Liver (tissue), 9 donors: ENCODE data around the gene NKD2. TPM values are rescaled to one million over a fixed set of nuclear protein-coding genes. Genes with fewer than 3 reads are reported as not detected.

Experiments used
- DNase-seq: peaks from one replicate; pipeline ENCODE4 v3.0.0-alpha.2; 2017; ENCODE audit warnings: low spot score
- H3K27ac ChIP-seq, 2 donors: one replicate each; pipeline ENCODE4 v1.7.0; 2013; ENCODE audit warnings: inconsistent platforms in 2 of 2, low read length in 2 of 2, control low read depth in 1 of 2, low read depth in 1 of 2, mild to moderate bottlenecking in 1 of 2
- H3K27me3 ChIP-seq, 4 donors: one replicate each; pipeline versions ENCODE4 v1.6.1 to v1.7.0; 2013; ENCODE audit warnings: low read length in 3 of 4, inconsistent platforms in 1 of 4, mild to moderate bottlenecking in 1 of 4, moderate library complexity in 1 of 4; ENCODE audit not compliant: control insufficient read depth in 4 of 4, insufficient read depth in 4 of 4
- H3K36me3 ChIP-seq, 4 donors: one replicate each; pipeline versions ENCODE4 v1.6.1 to v1.7.0; 2013; ENCODE audit warnings: low read length in 3 of 4, mild to moderate bottlenecking in 3 of 4, low read depth in 1 of 4, moderate library complexity in 1 of 4; ENCODE audit not compliant: control insufficient read depth in 4 of 4, insufficient read depth in 3 of 4
- H3K4me1 ChIP-seq, 4 donors: one replicate each; pipeline versions ENCODE4 v1.6.1 to v1.7.0; 2013; ENCODE audit warnings: low read length in 3 of 4, mild to moderate bottlenecking in 3 of 4, moderate library complexity in 1 of 4; ENCODE audit not compliant: control insufficient read depth in 4 of 4, insufficient read depth in 4 of 4
- H3K4me3 ChIP-seq, 3 donors: one replicate each; pipeline versions ENCODE4 v1.6.1 to v1.7.0; 2013; ENCODE audit warnings: low read length in 3 of 3, control low read depth in 1 of 3, low read depth in 1 of 3, mild to moderate bottlenecking in 1 of 3
- H3K9ac ChIP-seq, 2 donors: one replicate each; pipeline ENCODE4 v1.7.0; 2013; ENCODE audit warnings: low read length in 2 of 2, mild to moderate bottlenecking in 2 of 2, moderate library complexity in 2 of 2, control low read depth in 1 of 2, low read depth in 1 of 2
- H3K9me3 ChIP-seq, 4 donors: one replicate each; pipeline versions ENCODE4 v1.6.1 to v1.7.0; 2013; ENCODE audit warnings: low read length in 3 of 4; ENCODE audit not compliant: control insufficient read depth in 4 of 4
- CTCF ChIP-seq: fragments of 150-350 bp; IDR thresholded peaks from 2 replicates; pipeline ENCODE4 v1.5.1; 2017; ENCODE audit warnings: improper control_type of control experiment, low read depth, low read length; ENCODE audit not compliant: missing input control
- EGR1 ChIP-seq, 2 donors: IDR thresholded peaks; 2 replicates each; pipeline ENCODE4 v1.6.1; 2016 to 2018; ENCODE audit warnings: antibody characterized with exemption in 2 of 2, low read depth in 2 of 2
- FOXA1 ChIP-seq: IDR thresholded peaks from 2 replicates; pipeline ENCODE4 v1.6.1; 2016; ENCODE audit warnings: antibody characterized with exemption
- FOXA2 ChIP-seq: IDR thresholded peaks from 2 replicates; pipeline ENCODE4 v1.6.1; 2016; ENCODE audit warnings: antibody characterized with exemption
- GABPA ChIP-seq, 2 donors: IDR thresholded peaks in 1 of 2; conservative IDR thresholded peaks in 1 of 2; 2 replicates each; pipeline ENCODE4 v1.6.1; 2016; ENCODE audit warnings: antibody characterized with exemption in 2 of 2, mild to moderate bottlenecking in 1 of 2, moderate library complexity in 1 of 2
- HNF4A ChIP-seq, 2 donors: conservative IDR thresholded peaks; 2 replicates each; pipeline ENCODE4 v1.6.1; 2016; ENCODE audit warnings: antibody characterized with exemption in 2 of 2, mild to moderate bottlenecking in 2 of 2
- HNF4G ChIP-seq: IDR thresholded peaks from 2 replicates; pipeline ENCODE4 v1.6.1; 2016; ENCODE audit warnings: antibody characterized with exemption
- JUND ChIP-seq, 2 donors: IDR thresholded peaks; 2 replicates each; pipeline ENCODE4 v1.6.1; 2016; ENCODE audit warnings: antibody characterized with exemption in 2 of 2
- MAX ChIP-seq: IDR thresholded peaks from 2 replicates; pipeline ENCODE4 v1.6.1; 2016; ENCODE audit warnings: antibody characterized with exemption
- NR2F2 ChIP-seq: IDR thresholded peaks from 2 replicates; pipeline ENCODE4 v1.6.1; 2016; ENCODE audit warnings: antibody characterized with exemption
- RAD21 ChIP-seq, 2 donors: IDR thresholded peaks; 2 replicates each; pipeline ENCODE4 v1.6.1; 2016; ENCODE audit warnings: antibody characterized with exemption in 2 of 2, mild to moderate bottlenecking in 2 of 2
- RXRA ChIP-seq, 2 donors: IDR thresholded peaks; 2 replicates each; pipeline ENCODE4 v1.6.1; 2017 to 2018; ENCODE audit warnings: antibody characterized with exemption in 2 of 2, mild to moderate bottlenecking in 1 of 2
- SP1 ChIP-seq: IDR thresholded peaks from 2 replicates; pipeline ENCODE4 v1.6.1; 2018; ENCODE audit warnings: antibody characterized with exemption, mild to moderate bottlenecking
- TAF1 ChIP-seq: conservative IDR thresholded peaks from 2 replicates; pipeline ENCODE4 v1.6.1; 2016; ENCODE audit warnings: antibody characterized with exemption, mild to moderate bottlenecking
- YY1 ChIP-seq: IDR thresholded peaks from 2 replicates; pipeline ENCODE4 v1.6.1; 2016; ENCODE audit warnings: antibody characterized with exemption, mild to moderate bottlenecking
- ZBTB33 ChIP-seq: IDR thresholded peaks from 2 replicates; pipeline ENCODE4 v1.6.1; 2016; ENCODE audit warnings: antibody characterized with exemption
- WGBS: extraction: QIAGEN DNeasy Blood & Tissue Kit; methylation state at CpG from one replicate; pipeline ENCODE4 v1.1.7; 2013; 5-methylcytosine and 5-hydroxymethylcytosine counted together
- polyA plus RNA-seq, 2 donors: library from polyadenylated mRNA; stranded (reverse) in 1 of 2; unstranded in 1 of 2; fragments of 200-250 nt in 1 of 2; fragments of >200 nt in 1 of 2; fragmentation: Nextera tagmentation in 1 of 2; extraction: Ambion mirVana in 1 of 2; gene quantifications; one replicate each; pipeline versions ENCODE4 v1.2.1 to v1.2.3, GENCODE V29; 2013 to 2015
- total RNA-seq, 2 donors: library from RNA; depleted of rRNA; stranded (reverse); fragments of >200 nt; gene quantifications; one replicate each; pipeline ENCODE4 v1.2.3, GENCODE V29; 2014
- TF ChIP-seq, protein P1 (sequence below): IDR thresholded peaks from 2 replicates; pipeline ENCODE4 v1.6.1; 2016; ENCODE audit warnings: antibody characterized with exemption, mild to moderate bottlenecking
- TF ChIP-seq, protein P2 (sequence below): IDR thresholded peaks from 2 replicates; pipeline ENCODE4 v1.6.1; 2016; ENCODE audit warnings: antibody characterized with exemption
- donor health status: healthy.
- donor health status: healthy.
- donor health status: healthy.
- donor health status: healthy.
- donor health status: healthy.

Gene NKD2
- total and polyA plus RNA-seq, 4 donors = 0.09 to 1.3 (median 0.42) TPM

DNA sequence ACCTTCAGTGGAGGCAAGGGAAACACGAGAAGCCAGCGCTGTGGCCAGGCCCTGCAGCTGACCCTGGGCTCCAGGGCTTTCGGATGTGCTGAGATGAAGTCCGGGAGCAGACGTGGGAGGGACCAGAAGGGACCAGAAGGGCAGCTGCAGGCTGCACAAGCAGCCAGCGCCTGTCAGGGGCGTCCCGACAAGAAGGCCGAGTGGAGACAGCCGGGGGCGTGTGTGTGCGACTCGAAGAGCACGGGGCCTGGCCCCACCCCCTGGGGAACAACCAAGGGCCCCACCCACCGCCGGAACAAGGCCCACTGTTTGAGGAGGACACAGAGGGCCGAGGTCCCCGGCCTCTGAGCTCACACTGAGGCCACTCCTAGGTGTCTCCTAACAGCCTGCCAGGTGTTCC, 71.8 kb downstream of the NKD2 start:
- Histone ChIP-seq H3K4me1 (no peaks in the 10 kb centered on the region), H3K27ac (no peak overlapping the region), H3K36me3 (peaks cover 50 to 78% (median 52%) of the 10 kb centered on the region in 4 donors), H3K9me3 (no peaks in the 10 kb centered on the region), H3K4me3 (no peak overlapping the region), H3K9ac (no peak overlapping the region), H3K27me3 (no peaks in the 10 kb centered on the region)
- no peak for DNase-seq
- 80% methylated on average over 18 of the region's 18 CpGs for WGBS
- TF ChIP-seq EGR1 (IDR thresholded peaks at IDR 0.05; ENCODE audit: low read depth in 2 of 2) (no peak), RXRA (IDR thresholded peaks at IDR 0.05) (no peak), FOXA1 (no peak), NR2F2 (no peak), SP1 (no peak), JUND (IDR thresholded peaks at IDR 0.05) (no peak), HNF4A (conservative IDR thresholded peaks at IDR 0.05) (no peak), RAD21 (IDR thresholded peaks at IDR 0.05) (no peak), CTCF (no peak), MAX (no peak), FOXA2 (no peak), ZBTB33 (no peak)
- TF ChIP-seq, protein P1, sequence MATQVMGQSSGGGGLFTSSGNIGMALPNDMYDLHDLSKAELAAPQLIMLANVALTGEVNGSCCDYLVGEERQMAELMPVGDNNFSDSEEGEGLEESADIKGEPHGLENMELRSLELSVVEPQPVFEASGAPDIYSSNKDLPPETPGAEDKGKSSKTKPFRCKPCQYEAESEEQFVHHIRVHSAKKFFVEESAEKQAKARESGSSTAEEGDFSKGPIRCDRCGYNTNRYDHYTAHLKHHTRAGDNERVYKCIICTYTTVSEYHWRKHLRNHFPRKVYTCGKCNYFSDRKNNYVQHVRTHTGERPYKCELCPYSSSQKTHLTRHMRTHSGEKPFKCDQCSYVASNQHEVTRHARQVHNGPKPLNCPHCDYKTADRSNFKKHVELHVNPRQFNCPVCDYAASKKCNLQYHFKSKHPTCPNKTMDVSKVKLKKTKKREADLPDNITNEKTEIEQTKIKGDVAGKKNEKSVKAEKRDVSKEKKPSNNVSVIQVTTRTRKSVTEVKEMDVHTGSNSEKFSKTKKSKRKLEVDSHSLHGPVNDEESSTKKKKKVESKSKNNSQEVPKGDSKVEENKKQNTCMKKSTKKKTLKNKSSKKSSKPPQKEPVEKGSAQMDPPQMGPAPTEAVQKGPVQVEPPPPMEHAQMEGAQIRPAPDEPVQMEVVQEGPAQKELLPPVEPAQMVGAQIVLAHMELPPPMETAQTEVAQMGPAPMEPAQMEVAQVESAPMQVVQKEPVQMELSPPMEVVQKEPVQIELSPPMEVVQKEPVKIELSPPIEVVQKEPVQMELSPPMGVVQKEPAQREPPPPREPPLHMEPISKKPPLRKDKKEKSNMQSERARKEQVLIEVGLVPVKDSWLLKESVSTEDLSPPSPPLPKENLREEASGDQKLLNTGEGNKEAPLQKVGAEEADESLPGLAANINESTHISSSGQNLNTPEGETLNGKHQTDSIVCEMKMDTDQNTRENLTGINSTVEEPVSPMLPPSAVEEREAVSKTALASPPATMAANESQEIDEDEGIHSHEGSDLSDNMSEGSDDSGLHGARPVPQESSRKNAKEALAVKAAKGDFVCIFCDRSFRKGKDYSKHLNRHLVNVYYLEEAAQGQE = no peak

DNA sequence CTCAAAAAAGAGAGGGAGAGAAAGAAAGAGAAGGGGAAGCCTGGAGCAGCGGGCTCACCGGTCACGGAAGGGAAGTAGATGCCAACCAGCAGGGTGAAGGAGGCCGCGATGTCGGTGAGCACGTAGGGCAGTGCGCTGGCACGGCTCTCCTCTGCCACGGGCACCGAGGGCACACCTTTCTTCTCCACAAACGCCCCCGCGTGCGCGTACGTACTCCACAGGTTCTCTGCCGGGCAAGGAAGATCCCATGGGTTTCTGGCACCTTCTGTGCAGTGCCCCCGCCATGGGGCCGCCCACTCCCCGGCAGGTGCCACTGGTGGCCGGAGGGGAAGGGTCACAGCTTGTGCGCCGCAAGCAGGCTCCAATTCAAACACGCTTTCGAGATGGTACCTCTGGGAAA, 72.9 kb downstream of the NKD2 start:
- no peak overlapping the region for H3K27ac ChIP-seq
- no peak overlapping the region for H3K9ac ChIP-seq
- no peaks in the 10 kb centered on the region for H3K27me3 ChIP-seq
- no peak overlapping the region for H3K4me3 ChIP-seq
- DNase-seq = no peak
- H3K4me1 ChIP-seq = no peaks in the 10 kb centered on the region
- H3K36me3 ChIP-seq = peaks cover 44 to 77% (median 48%) of the 10 kb centered on the region in 4 donors
- H3K9me3 ChIP-seq = no peaks in the 10 kb centered on the region
- 87% methylated on average over 26 of the region's 26 CpGs for WGBS
- no peak for TF ChIP-seq EGR1 (IDR thresholded peaks at IDR 0.05; ENCODE audit: low read depth in 2 of 2)
- no peak for TF ChIP-seq YY1
- TF ChIP-seq HNF4G = no peak
- no peak for TF ChIP-seq GABPA (IDR thresholded peaks at IDR 0.05 in 1 of 2, conservative IDR thresholded peaks at IDR 0.05 in 1 of 2)
- no peak for TF ChIP-seq JUND (IDR thresholded peaks at IDR 0.05)
- TF ChIP-seq FOXA2 = no peak
- no peak for TF ChIP-seq ZBTB33
- TF ChIP-seq CTCF = no peak
- TF ChIP-seq, protein P2, sequence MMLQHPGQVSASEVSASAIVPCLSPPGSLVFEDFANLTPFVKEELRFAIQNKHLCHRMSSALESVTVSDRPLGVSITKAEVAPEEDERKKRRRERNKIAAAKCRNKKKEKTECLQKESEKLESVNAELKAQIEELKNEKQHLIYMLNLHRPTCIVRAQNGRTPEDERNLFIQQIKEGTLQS = no peak
- no peak for TF ChIP-seq FOXA1
- TF ChIP-seq NR2F2 = no peak
- TF ChIP-seq RAD21 (IDR thresholded peaks at IDR 0.05) = no peak
- no peak for TF ChIP-seq SP1
- no peak for TF ChIP-seq HNF4A (conservative IDR thresholded peaks at IDR 0.05)
- no peak for TF ChIP-seq TAF1
